Sigmoid colon (tissue), 7 donors: Measurements from ENCODE around the gene STX12. TPM values are rescaled to one million over a fixed set of nuclear protein-coding genes. Genes with fewer than 3 reads are reported as not detected.

Source experiments
- DNase-seq: peaks from one replicate; pipeline ENCODE4 v3.0.0-alpha.2; 2019
- H3K27ac ChIP-seq, 4 donors: fragments of 200-600 bp; sonication (generic); one replicate each; pipeline ENCODE4 v1.5.1; 2016 to 2019; ENCODE audit warnings: mild to moderate bottlenecking in 1 of 4
- H3K27me3 ChIP-seq, 3 donors: fragments of 200-600 bp; sonication (generic); one replicate each; pipeline ENCODE4 v1.5.1; 2019; ENCODE audit warnings: mild to moderate bottlenecking in 1 of 3
- H3K36me3 ChIP-seq, 4 donors: fragments of 200-600 bp; sonication (generic); one replicate each; pipeline ENCODE4 v1.5.1; 2016 to 2019
- H3K4me1 ChIP-seq, 4 donors: fragments of 200-600 bp; sonication (generic); one replicate each; pipeline ENCODE4 v1.5.1; 2017 to 2019
- H3K4me3 ChIP-seq, 4 donors: fragments of 200-600 bp; sonication (generic); one replicate each; pipeline ENCODE4 v1.5.1; 2017 to 2019; ENCODE audit warnings: mild to moderate bottlenecking in 2 of 4, moderate library complexity in 1 of 4
- H3K9me3 ChIP-seq, 4 donors: fragments of 200-600 bp in 3 of 4; sonication (generic) in 3 of 4; one replicate each; pipeline versions ENCODE4 v1.5.1 to v1.6.1; 2013 to 2019
- EP300 ChIP-seq, 4 donors: sonication (generic); formaldehyde crosslinking; IDR thresholded peaks; one replicate each; pipeline ENCODE4 v1.6.1; 2017; ENCODE audit warnings: antibody characterized with exemption in 4 of 4
- POLR2A ChIP-seq, 2 donors: fragments of 450-650 bp; IDR thresholded peaks; one replicate each; pipeline ENCODE4 v1.6.1; 2016; ENCODE audit warnings: antibody characterized with exemption in 2 of 2, mild to moderate bottlenecking in 2 of 2, moderate library complexity in 2 of 2
- POLR2AphosphoS5 ChIP-seq, 4 donors: sonication (generic); formaldehyde crosslinking; IDR thresholded peaks; one replicate each; pipeline ENCODE4 v1.6.1; 2017; ENCODE audit warnings: antibody characterized with exemption in 4 of 4
- WGBS, 2 donors: extraction: QIAGEN DNeasy Blood & Tissue Kit; methylation state at CpG; one replicate each; pipeline ENCODE4 v1.1.7; 2013; 5-methylcytosine and 5-hydroxymethylcytosine counted together
- intact Hi-C: fragments of 100-400 bp; cut with DNase I; formaldehyde crosslinking; loops from one replicate; pipeline ENCODE4 v1.15.1; 2023
- polyA plus RNA-seq, 3 donors: library from polyadenylated mRNA; stranded (reverse); fragments of 200-250 nt; gene quantifications; one replicate each; pipeline ENCODE4 v1.2.3, GENCODE V29; 2013
- total RNA-seq, 4 donors: library from RNA; depleted of rRNA; stranded (reverse); fragments of >200 nt; gene quantifications; one replicate each; pipeline ENCODE4 v1.1.0, GENCODE V29; 2016
- TF ChIP-seq, protein P1 (sequence below), 4 experiments: fragments of 450-650 bp in 3 of 4; fragments of 200-600 bp in 1 of 4; IDR thresholded peaks; one replicate each; pipeline ENCODE4 v1.5.1; 2016 to 2019; ENCODE audit warnings: antibody characterized with exemption in 4 of 4, mild to moderate bottlenecking in 3 of 4, moderate library complexity in 2 of 4
- donor health status: healthy with polysubstance abuse.
- donor health status: Bipolar disorder and iron deficiency.
- donor health status: healthy.

STX12 gene
- total and polyA plus RNA-seq, 7 donors, result 38.5 to 78.6 (median 54.2) TPM

DNA sequence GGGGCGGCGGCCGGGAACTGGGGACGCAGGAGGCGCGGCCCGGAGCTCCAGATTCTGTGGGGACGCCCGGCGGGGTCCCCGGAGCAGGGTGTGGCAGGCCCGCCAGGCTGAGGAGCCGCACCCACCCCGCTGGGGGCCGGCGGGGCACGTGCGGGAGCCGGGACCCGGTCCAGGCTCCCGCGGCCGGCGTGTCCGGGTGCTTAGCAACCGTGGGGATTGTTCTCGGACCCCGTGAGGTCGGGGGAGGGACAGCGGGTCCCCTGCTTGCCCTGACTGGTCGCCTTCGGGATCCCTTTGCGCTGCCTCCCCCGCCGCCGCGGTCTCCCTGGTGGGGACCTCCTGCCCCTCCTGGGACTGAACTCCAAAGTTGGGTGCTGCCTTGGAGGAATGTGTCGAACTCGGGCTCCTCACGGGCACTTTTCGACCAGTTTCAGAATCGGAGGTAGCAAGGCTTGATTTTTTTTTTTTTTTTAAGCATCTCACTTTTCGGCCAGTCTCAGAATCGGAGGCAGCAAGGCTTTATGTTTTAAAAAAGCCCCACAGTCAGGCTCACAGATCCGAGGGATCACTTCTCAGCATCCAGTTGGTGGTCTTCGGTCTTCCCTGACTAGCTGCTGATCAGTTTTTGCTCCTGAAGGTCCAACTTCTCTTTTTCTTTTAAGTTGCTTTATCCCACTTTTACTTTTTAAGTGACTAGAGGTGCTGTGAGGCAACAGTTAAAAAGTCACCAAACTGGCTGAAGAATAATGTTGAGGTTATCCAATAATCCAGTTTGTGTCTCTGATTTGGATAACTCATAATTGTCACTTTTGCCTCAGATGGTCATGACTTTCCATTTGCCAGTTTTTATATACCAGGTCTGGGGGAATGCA is 46.6 kb upstream of the STX12 start:
- no peaks in the 10 kb centered on the region for H3K9me3 ChIP-seq
- H3K36me3 ChIP-seq, result peaks cover 0 to 32% (median 6%) of the 10 kb centered on the region in 4 donors
- DNase-seq, result peak; percentile 80
- intact Hi-C loops, result loop anchor here (2.0 kb wide), 1 partner anchor 46 kb away; the partner anchor contains the start of gene STX12
- peak overlapping the region; percentile 93 to 99 (median 97) for H3K27ac ChIP-seq
- TF ChIP-seq, protein P1, sequence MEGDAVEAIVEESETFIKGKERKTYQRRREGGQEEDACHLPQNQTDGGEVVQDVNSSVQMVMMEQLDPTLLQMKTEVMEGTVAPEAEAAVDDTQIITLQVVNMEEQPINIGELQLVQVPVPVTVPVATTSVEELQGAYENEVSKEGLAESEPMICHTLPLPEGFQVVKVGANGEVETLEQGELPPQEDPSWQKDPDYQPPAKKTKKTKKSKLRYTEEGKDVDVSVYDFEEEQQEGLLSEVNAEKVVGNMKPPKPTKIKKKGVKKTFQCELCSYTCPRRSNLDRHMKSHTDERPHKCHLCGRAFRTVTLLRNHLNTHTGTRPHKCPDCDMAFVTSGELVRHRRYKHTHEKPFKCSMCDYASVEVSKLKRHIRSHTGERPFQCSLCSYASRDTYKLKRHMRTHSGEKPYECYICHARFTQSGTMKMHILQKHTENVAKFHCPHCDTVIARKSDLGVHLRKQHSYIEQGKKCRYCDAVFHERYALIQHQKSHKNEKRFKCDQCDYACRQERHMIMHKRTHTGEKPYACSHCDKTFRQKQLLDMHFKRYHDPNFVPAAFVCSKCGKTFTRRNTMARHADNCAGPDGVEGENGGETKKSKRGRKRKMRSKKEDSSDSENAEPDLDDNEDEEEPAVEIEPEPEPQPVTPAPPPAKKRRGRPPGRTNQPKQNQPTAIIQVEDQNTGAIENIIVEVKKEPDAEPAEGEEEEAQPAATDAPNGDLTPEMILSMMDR (IDR thresholded peaks at IDR 0.05), result no peak
- TF ChIP-seq POLR2A (IDR thresholded peaks at IDR 0.05) (no peak), POLR2AphosphoS5 (IDR thresholded peaks at IDR 0.05) (no peak), EP300 (IDR thresholded peaks at IDR 0.05) (no peak)
- H3K4me3 ChIP-seq, result peak overlapping the region; percentile 76 to 100 (median 87)
- WGBS, 2 donors, result 0 to 1% methylated on average over 46 of the region's 46 CpGs
- peaks cover 0 to 19% (median 17%) of the 10 kb centered on the region in 4 donors for H3K4me1 ChIP-seq
- H3K27me3 ChIP-seq, result no peaks in the 10 kb centered on the region

DNA sequence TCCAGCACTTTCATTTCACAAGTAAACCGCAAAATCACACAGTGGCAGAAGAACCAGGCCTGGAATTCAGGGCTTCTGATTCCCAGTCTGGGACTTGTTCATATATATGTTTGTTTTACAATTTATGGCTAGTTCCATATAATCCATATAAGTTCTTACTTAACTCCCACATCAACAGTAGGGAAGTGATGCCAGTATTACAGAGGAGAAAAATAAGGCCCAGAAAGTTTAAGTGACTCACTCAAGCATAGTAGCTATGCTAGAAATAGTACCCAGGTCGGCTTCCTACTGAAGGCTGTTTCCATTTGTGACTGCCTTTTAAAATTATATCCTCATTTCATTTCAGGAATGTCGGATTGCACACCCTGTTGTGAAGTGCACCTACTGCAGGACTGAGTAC is 45.9 kb upstream of the STX12 start:
- no peaks in the 10 kb centered on the region for H3K27me3 ChIP-seq
- peak overlapping the region in 2 of 4 donors; percentile 91 to 100 for H3K4me3 ChIP-seq
- intact Hi-C loops, result loop anchor here (2.0 kb wide), 1 partner anchor 46 kb away; the partner anchor contains the start of gene STX12
- 66 to 67% methylated on average over 3 of the region's 3 CpGs for WGBS, 2 donors
- H3K4me1 ChIP-seq, result peaks cover 0 to 19% (median 17%) of the 10 kb centered on the region in 4 donors
- peak overlapping the region; percentile 93 to 99 (median 97) for H3K27ac ChIP-seq
- no peak for TF ChIP-seq POLR2AphosphoS5 (IDR thresholded peaks at IDR 0.05)
- no peak for DNase-seq
- no peaks in the 10 kb centered on the region for H3K9me3 ChIP-seq
- peaks cover 0 to 37% (median 6%) of the 10 kb centered on the region in 4 donors for H3K36me3 ChIP-seq

DNA sequence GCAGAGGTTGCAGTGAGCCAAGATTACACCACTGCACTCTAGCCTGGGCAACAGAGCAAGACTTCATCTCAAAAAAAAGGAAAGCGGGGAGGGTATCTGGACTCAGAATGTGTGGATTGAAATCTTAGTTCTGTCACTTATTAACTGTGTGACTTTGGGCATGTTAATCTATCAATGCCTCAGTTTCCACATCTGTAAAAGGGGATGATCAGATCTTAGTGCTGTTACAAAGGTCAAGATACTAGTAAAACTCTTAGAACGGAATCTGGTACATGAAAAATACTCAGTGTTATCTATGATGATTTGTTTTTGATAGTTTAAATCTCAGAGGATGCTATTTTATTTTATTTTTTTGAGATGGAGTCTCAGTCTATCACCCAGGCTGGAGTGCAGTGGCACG is 36.8 kb upstream of the STX12 start:
- intact Hi-C loops, result no loop called here
- WGBS, 2 donors, result 84 to 97% methylated on average over 3 of the region's 3 CpGs
- no peak overlapping the region for H3K27ac ChIP-seq
- no peak for DNase-seq
- no peaks in the 10 kb centered on the region for H3K27me3 ChIP-seq
- H3K4me3 ChIP-seq, result no peak overlapping the region
- TF ChIP-seq, protein P1 (IDR thresholded peaks at IDR 0.05), result no peak
- no peak for TF ChIP-seq EP300 (IDR thresholded peaks at IDR 0.05)
- TF ChIP-seq POLR2A (IDR thresholded peaks at IDR 0.05), result no peak
- TF ChIP-seq POLR2AphosphoS5 (IDR thresholded peaks at IDR 0.05), result no peak
- H3K4me1 ChIP-seq, result no peaks in the 10 kb centered on the region
- peaks cover 18 to 92% (median 40%) of the 10 kb centered on the region in 4 donors for H3K36me3 ChIP-seq
- H3K9me3 ChIP-seq, result no peaks in the 10 kb centered on the region

DNA sequence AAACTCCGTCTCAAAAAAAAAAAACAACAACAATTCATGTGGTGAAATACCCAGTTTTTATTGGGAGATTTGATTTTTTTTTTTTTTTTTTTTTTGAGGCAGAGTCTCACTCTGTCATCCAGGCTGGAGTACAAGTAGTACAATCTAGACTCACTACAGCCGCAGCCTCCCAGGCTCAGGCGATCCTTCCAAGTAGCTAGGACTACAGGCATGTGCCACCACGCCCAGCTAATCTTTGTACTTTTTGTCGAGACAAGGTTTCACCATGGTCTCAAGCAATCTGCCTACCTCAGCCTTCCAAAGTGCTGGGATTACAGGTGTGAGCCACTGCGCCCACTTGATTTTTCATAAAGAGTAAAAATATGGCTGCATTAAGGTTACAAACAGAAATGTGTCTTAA is 31.9 kb upstream of the STX12 start:
- Histone ChIP-seq H3K4me3 (no peak overlapping the region), H3K9me3 (no peaks in the 10 kb centered on the region), H3K27me3 (no peaks in the 10 kb centered on the region), H3K4me1 (no peaks in the 10 kb centered on the region), H3K27ac (no peak overlapping the region), H3K36me3 (peaks cover 18 to 80% (median 34%) of the 10 kb centered on the region in 4 donors)
- DNase-seq, result no peak
- intact Hi-C loops, result no loop called here
- 57 to 87% methylated on average over 6 of the region's 6 CpGs for WGBS, 2 donors
- no peak for TF ChIP-seq POLR2AphosphoS5 (IDR thresholded peaks at IDR 0.05)
- TF ChIP-seq, protein P1 (IDR thresholded peaks at IDR 0.05), result no peak
- TF ChIP-seq EP300 (IDR thresholded peaks at IDR 0.05), result no peak
- TF ChIP-seq POLR2A (IDR thresholded peaks at IDR 0.05), result no peak

DNA sequence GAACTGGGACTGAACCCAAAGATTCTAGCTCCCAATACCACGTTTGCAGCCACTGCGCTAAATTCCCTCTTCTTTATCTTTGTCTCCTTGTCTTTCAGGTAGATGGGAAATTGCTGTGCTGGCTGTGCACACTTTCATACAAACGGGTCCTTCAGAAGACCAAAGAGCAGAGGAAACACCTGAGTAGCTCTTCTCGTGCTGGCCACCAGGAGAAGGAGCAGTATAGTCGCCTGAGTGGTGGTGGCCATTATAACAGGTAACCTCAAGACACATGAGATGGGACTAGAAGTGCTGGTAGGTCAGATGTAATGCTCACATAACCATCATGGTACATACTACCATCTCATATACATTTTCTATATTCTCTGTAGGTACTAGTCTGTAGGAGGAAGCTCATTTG is 28.5 kb upstream of the STX12 start:
- 85 to 95% methylated on average over 5 of the region's 5 CpGs for WGBS, 2 donors
- Histone ChIP-seq H3K4me1 (no peaks in the 10 kb centered on the region), H3K9me3 (no peaks in the 10 kb centered on the region), H3K36me3 (peaks cover 16 to 75% (median 38%) of the 10 kb centered on the region in 4 donors), H3K4me3 (no peak overlapping the region), H3K27me3 (no peaks in the 10 kb centered on the region), H3K27ac (no peak overlapping the region)
- TF ChIP-seq POLR2A (IDR thresholded peaks at IDR 0.05), result no peak
- no peak for TF ChIP-seq EP300 (IDR thresholded peaks at IDR 0.05)
- TF ChIP-seq, protein P1 (IDR thresholded peaks at IDR 0.05), result no peak
- no peak for TF ChIP-seq POLR2AphosphoS5 (IDR thresholded peaks at IDR 0.05)
- DNase-seq, result no peak
- intact Hi-C loops, result no loop called here
